C4-2B (cell line): ENCODE measurements around the gene KIF4B.

Experiments
- H3K27ac ChIP-seq: fragments of 450-650 bp; 2 replicates; pipeline ENCODE4 v1.5.1; 2017
- CTCF ChIP-seq: fragments of 450-650 bp; conservative IDR thresholded peaks from 2 replicates; pipeline ENCODE4 v1.5.1; 2017; ENCODE audit warnings: mild to moderate bottlenecking
- ZFX ChIP-seq: fragments of 450-650 bp; IDR thresholded peaks from 2 replicates; pipeline ENCODE4 v1.6.1; 2017

KIF4B gene

GRCh38 chr5:155047818-155048217 lies 34.3 kb downstream of the KIF4B start:
- H3K27ac ChIP-seq = no peak overlapping the region
- TF ChIP-seq CTCF (no peak), ZFX (no peak)

GRCh38 chr5:155049569-155050383 lies 36.2 kb downstream of the KIF4B start:
- TF ChIP-seq ZFX (no peak), CTCF (peak; percentile 69)
- no peak overlapping the region for H3K27ac ChIP-seq

- no peak overlapping the region for H3K27ac ChIP-seq
- no peak for TF ChIP-seq ZFX
- no peak for TF ChIP-seq CTCF
These were observed 36.9 kb downstream of the KIF4B start for GRCh38 chr5:155050384-155051019.

- no peak overlapping the region for H3K27ac ChIP-seq
- TF ChIP-seq ZFX (no peak), CTCF (no peak)
These were observed 39.0 kb downstream of the KIF4B start for GRCh38 chr5:155052532-155052931.

GRCh38 chr5:155053501-155053900 lies 39.9 kb downstream of the KIF4B start:
- no peak for TF ChIP-seq CTCF
- no peak for TF ChIP-seq ZFX
- no peak overlapping the region for H3K27ac ChIP-seq

- H3K27ac ChIP-seq = no peak overlapping the region
- TF ChIP-seq ZFX (no peak), CTCF (no peak)
These were observed 43.2 kb downstream of the KIF4B start for GRCh38 chr5:155056644-155057269.

- TF ChIP-seq ZFX (no peak), CTCF (no peak)
- no peak overlapping the region for H3K27ac ChIP-seq
These were observed 44.1 kb downstream of the KIF4B start for GRCh38 chr5:155057626-155058025.
